Measurements from ENCODE around the gene NUP85.
"Not testable (repeated sequence)": the region's sequence is repeated elsewhere in the genome, so short reads cannot be mapped to it uniquely, and the experiment has no call there.

NUP85 gene

GRCh38 chr17:75194879-75195278 lies 10.6 kb upstream of the NUP85 start:
- no peak for FAIRE-seq
- no peak for DNase-seq (ENCODE audit: insufficient read length, low spot score)

- DNase-seq (ENCODE audit: insufficient read length, low spot score) (no peak), FAIRE-seq (no peak)
Measured at GRCh38 chr17:75199886-75200618, 5.4 kb upstream of the NUP85 start.

- FAIRE-seq, result no peak
- DNase-seq (ENCODE audit: insufficient read length, low spot score), result no peak
Measured at GRCh38 chr17:75205793-75206163, 299 bp downstream of the NUP85 start.

- not testable (repeated sequence) for DNase-seq (ENCODE audit: insufficient read length, low spot score); FAIRE-seq
Measured at GRCh38 chr17:75207050-75207407, 1.6 kb downstream of the NUP85 start.

- FAIRE-seq (no peak), DNase-seq (ENCODE audit: insufficient read length, low spot score) (no peak)
Measured at GRCh38 chr17:75207760-75208159, 2.3 kb downstream of the NUP85 start.

GRCh38 chr17:75208161-75208560 lies 2.7 kb downstream of the NUP85 start:
- no peak for FAIRE-seq

GRCh38 chr17:75209061-75209460 lies 3.6 kb downstream of the NUP85 start:
- FAIRE-seq (no peak), DNase-seq (ENCODE audit: insufficient read length, low spot score) (no peak)

More at GRCh38 chr17:75208161-75208560, 2.7 kb downstream of the NUP85 start:
- DNase-seq (ENCODE audit: insufficient read length, low spot score), result no peak

GRCh38 chr17:75218131-75218530 lies 12.7 kb downstream of the NUP85 start:
- no peak for DNase-seq (ENCODE audit: insufficient read length, low spot score)
- FAIRE-seq, result no peak

GRCh38 chr17:75219815-75220214 lies 14.3 kb downstream of the NUP85 start:
- no peak for FAIRE-seq
- DNase-seq (ENCODE audit: insufficient read length, low spot score), result no peak

- DNase-seq (ENCODE audit: insufficient read length, low spot score) (no peak), FAIRE-seq (no peak)
Measured at GRCh38 chr17:75225016-75225415, 19.5 kb downstream of the NUP85 start.

- FAIRE-seq (no peak), DNase-seq (ENCODE audit: insufficient read length, low spot score) (no peak)
Measured at GRCh38 chr17:75227729-75228128, 22.2 kb downstream of the NUP85 start.

GRCh38 chr17:75228305-75228704 lies 22.8 kb downstream of the NUP85 start:
- FAIRE-seq (no peak), DNase-seq (ENCODE audit: insufficient read length, low spot score) (no peak)

- DNase-seq (ENCODE audit: insufficient read length, low spot score) (no peak), FAIRE-seq (no peak)
Measured at GRCh38 chr17:75228847-75229246, 23.4 kb downstream of the NUP85 start.

- no peak for DNase-seq (ENCODE audit: insufficient read length, low spot score)
- no peak for FAIRE-seq
Measured at GRCh38 chr17:75231071-75231470, 25.6 kb downstream of the NUP85 start.

- no peak for DNase-seq (ENCODE audit: insufficient read length, low spot score)
- no peak for FAIRE-seq
Measured at GRCh38 chr17:75231741-75232464, 26.4 kb downstream of the NUP85 start.

- DNase-seq (ENCODE audit: insufficient read length, low spot score) (no peak), FAIRE-seq (no peak)
Measured at GRCh38 chr17:75232786-75233185, 27.3 kb downstream of the NUP85 start.

GRCh38 chr17:75237100-75238014 lies 31.9 kb downstream of the NUP85 start:
- DNase-seq (ENCODE audit: insufficient read length, low spot score), result no peak
- FAIRE-seq, result no peak

- DNase-seq (ENCODE audit: insufficient read length, low spot score) (no peak), FAIRE-seq (no peak)
Measured at GRCh38 chr17:75238020-75238580, 32.6 kb downstream of the NUP85 start.

- DNase-seq (ENCODE audit: insufficient read length, low spot score), result peak; percentile 90
- peak; percentile 77 for FAIRE-seq
Measured at GRCh38 chr17:75238684-75239191, 33.3 kb downstream of the NUP85 start.

- DNase-seq (ENCODE audit: insufficient read length, low spot score) (no peak), FAIRE-seq (no peak)
Measured at GRCh38 chr17:75239214-75239613, 33.7 kb downstream of the NUP85 start.

Measured in HTR-8/SVneo (cell line).